RWPE2 (cell line): ENCODE results near the gene DDRGK1.

Experiments used
- ATAC-seq: fragments of 200-7000 bp; cut with Tn5 transposase; 3 replicates; pipeline ENCODE4 v1.9.1; 2021; ENCODE audit warnings: low read depth
- DNase-seq: peaks from one replicate; pipeline ENCODE4 v3.0.0-alpha.2; 2020; ENCODE audit warnings: low spot score
- H3K27ac ChIP-seq: fragments of 450-650 bp; 2 replicates; pipeline ENCODE4 v1.5.1; 2017; ENCODE audit warnings: mild to moderate bottlenecking; ENCODE audit not compliant: poor library complexity, severe bottlenecking
- H3K27me3 ChIP-seq: fragments of 250-450 bp; sonication (Bioruptor Pico); 2 replicates; pipeline ENCODE4 v1.5.1; 2021; ENCODE audit warnings: mild to moderate bottlenecking, moderate library complexity; ENCODE audit not compliant: insufficient read depth, poor library complexity, severe bottlenecking
- H3K36me3 ChIP-seq: fragments of 250-450 bp; sonication (Bioruptor Pico); 2 replicates; pipeline ENCODE4 v1.5.1; 2020; ENCODE audit warnings: low read depth, mild to moderate bottlenecking, moderate library complexity
- H3K4me1 ChIP-seq: fragments of 250-450 bp; sonication (Bioruptor Pico); 2 replicates; pipeline ENCODE4 v1.5.1; 2021; ENCODE audit warnings: mild to moderate bottlenecking, moderate library complexity; ENCODE audit not compliant: insufficient read depth, poor library complexity, severe bottlenecking
- H3K4me3 ChIP-seq: fragments of 250-450 bp; sonication (Bioruptor Pico); 2 replicates; pipeline ENCODE4 v1.5.1; 2021; ENCODE audit warnings: mild to moderate bottlenecking, moderate library complexity; ENCODE audit not compliant: severe bottlenecking
- H3K9me3 ChIP-seq: fragments of 250-450 bp; sonication (Bioruptor Pico); 2 replicates; pipeline ENCODE4 v1.5.1; 2021; ENCODE audit warnings: mild to moderate bottlenecking, moderate library complexity; ENCODE audit not compliant: severe bottlenecking
- TF ChIP-seq, protein P1 (sequence below): fragments of 450-650 bp; IDR thresholded peaks from one replicate; pipeline ENCODE4 v1.5.1; 2017; ENCODE audit warnings: mild to moderate bottlenecking, moderate library complexity; ENCODE audit not compliant: poor library complexity, severe bottlenecking

Gene DDRGK1

DNA sequence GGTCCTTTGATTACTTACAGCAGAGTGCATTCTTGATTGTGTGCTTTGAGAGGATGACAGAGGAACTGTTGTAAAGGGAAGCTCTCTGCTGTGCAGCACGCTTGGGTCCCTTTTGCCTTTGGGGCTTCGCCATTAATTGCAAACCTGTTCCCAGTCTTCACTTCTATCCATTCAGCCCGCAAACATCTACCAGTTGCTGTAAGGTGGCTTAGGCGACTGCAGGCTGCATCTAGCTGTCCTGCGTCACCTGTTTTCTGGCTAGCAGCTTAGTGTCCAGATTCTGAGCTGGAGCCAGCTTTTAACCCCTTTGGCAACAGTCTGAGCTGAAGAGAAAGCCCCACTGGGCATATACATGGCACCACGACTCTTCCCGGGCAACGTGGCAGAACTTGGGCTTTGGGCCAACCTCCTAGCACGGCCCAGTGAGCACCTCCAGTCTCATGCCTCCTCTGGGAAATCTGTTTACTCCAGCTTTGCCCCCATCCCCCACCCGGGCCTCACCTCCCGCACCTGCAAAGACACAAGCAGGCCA is 42.3 kb downstream of the DDRGK1 start:
- DNase-seq, result no peak
- Histone ChIP-seq H3K27me3 (no peaks in the 10 kb centered on the region), H3K9me3 (no peaks in the 10 kb centered on the region), H3K36me3 (no peaks in the 10 kb centered on the region), H3K4me3 (no peak overlapping the region), H3K4me1 (peaks cover 7% of the 10 kb centered on the region), H3K27ac (no peak overlapping the region)
- no peak for ATAC-seq
- TF ChIP-seq, protein P1, sequence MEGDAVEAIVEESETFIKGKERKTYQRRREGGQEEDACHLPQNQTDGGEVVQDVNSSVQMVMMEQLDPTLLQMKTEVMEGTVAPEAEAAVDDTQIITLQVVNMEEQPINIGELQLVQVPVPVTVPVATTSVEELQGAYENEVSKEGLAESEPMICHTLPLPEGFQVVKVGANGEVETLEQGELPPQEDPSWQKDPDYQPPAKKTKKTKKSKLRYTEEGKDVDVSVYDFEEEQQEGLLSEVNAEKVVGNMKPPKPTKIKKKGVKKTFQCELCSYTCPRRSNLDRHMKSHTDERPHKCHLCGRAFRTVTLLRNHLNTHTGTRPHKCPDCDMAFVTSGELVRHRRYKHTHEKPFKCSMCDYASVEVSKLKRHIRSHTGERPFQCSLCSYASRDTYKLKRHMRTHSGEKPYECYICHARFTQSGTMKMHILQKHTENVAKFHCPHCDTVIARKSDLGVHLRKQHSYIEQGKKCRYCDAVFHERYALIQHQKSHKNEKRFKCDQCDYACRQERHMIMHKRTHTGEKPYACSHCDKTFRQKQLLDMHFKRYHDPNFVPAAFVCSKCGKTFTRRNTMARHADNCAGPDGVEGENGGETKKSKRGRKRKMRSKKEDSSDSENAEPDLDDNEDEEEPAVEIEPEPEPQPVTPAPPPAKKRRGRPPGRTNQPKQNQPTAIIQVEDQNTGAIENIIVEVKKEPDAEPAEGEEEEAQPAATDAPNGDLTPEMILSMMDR, result no peak

DNA sequence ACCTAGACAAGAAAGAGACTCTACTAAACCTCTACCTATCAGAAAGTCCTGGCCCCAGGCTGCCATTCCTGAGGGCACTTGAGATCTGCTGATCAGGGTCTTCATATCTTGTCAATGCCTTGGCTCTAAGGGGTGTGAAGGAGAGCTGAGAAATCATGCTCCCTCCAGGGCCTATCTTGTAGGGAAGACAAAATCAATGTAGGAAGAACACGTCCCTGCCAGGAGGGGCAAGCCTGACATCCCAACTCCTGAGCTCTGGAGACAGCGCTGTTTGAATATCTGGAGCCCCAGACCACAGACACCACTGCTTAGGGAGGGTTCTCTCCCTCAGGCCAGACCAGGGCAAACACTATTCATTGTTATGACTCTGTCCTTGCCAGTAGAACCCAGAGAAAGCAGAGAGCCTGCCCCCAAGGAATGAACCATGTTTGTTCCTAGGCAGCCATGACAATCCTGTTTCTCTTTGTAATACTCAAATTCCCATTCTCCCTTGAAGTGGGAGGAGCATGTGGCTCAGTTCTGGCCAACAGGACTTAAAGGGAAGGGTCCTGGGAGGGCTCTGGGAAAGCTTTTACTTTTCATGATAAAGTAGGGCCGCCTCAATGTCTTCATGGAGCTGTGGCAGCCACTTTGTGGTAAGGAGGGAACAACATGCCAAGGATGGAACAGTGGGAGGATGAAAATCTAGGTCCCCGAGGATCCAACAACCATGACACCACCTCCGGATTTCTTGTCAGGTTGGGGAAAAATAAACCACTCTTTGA is 43.0 kb downstream of the DDRGK1 start:
- TF ChIP-seq, protein P1, result no peak
- Histone ChIP-seq H3K27me3 (no peaks in the 10 kb centered on the region), H3K9me3 (no peaks in the 10 kb centered on the region), H3K4me1 (peaks cover 7% of the 10 kb centered on the region), H3K4me3 (no peak overlapping the region), H3K27ac (no peak overlapping the region), H3K36me3 (no peaks in the 10 kb centered on the region)
- DNase-seq, result no peak
- no peak for ATAC-seq

DNA sequence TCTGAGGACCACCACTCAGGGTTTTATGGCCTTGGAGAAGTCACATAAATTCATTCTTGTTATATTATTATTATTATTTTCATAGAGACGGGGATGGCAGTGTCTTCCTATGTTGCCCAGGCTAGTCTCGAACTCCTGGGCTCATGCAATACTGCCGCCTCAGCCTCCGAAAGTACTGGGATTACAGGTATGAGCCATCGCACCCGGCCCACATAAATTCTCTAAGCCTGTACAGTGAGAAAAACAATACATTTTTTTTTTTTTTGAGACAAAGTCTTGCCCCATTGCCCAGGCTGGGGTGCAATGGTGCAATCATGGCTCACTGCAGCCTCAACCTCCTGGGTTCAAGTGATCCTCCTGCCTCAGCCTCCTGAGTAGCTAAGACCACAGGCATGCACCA is 44.1 kb downstream of the DDRGK1 start:
- TF ChIP-seq, protein P1, result no peak
- Histone ChIP-seq H3K27me3 (no peaks in the 10 kb centered on the region), H3K4me3 (peak overlapping the region; percentile 62), H3K4me1 (peaks cover 7% of the 10 kb centered on the region), H3K27ac (peak overlapping the region; percentile 48), H3K9me3 (no peaks in the 10 kb centered on the region), H3K36me3 (peaks cover 4% of the 10 kb centered on the region)
- no peak for ATAC-seq
- DNase-seq, result no peak

DNA sequence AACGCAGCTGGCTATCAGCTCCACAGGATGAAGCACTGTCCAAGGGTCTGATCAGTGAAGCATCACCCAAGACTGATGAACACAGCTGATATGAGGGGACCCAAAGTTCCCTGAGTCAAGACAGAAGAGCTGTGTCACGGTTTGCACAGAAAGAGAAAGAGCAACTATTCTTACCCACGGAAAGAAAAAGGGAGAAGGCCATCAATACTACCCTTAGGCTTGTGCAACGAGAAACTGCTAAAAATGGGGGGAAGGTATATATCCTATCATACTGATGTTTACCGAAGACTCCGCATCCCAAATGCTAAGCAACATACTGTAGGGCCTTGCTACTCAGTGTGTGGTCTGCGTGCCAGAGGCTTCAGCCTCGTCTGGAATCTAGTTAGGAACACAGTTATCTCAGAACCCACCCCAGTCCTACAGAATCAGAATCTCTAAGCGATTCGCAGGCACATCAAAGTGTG is 45.5 kb downstream of the DDRGK1 start:
- ATAC-seq (peak; percentile 27), DNase-seq (no peak)
- H3K27ac ChIP-seq, result peak overlapping the region; percentile 48
- no peaks in the 10 kb centered on the region for H3K27me3 ChIP-seq
- no peaks in the 10 kb centered on the region for H3K9me3 ChIP-seq
- H3K36me3 ChIP-seq, result peaks cover 12% of the 10 kb centered on the region
- H3K4me3 ChIP-seq, result peak overlapping the region; percentile 62
- TF ChIP-seq, protein P1, result no peak
- H3K4me1 ChIP-seq, result peaks cover 7% of the 10 kb centered on the region

DNA sequence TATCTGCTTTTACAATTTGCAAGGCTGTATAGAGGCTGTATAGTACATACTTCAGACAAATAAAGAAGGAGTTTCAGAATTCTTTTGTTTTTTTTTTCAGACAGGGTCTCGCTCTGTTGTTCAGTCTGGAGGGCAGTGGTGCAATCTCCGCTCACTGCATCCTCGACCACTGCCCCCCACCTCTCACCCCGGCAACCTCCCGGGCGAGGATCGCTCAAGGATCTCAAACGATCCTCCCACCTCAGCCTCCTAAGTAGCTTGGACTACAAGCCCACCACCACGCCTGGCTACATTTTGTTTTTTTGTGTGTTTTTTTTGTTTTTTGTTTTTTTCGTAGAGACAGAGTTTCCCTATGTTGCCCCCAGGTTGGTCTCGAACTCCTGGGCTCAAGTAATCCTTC is 46.7 kb downstream of the DDRGK1 start:
- H3K27ac ChIP-seq, result no peak overlapping the region
- peaks cover 7% of the 10 kb centered on the region for H3K4me1 ChIP-seq
- ATAC-seq, result no peak
- DNase-seq, result no peak
- H3K4me3 ChIP-seq, result no peak overlapping the region
- H3K27me3 ChIP-seq, result no peaks in the 10 kb centered on the region
- H3K36me3 ChIP-seq, result peaks cover 12% of the 10 kb centered on the region
- TF ChIP-seq, protein P1, result no peak
- no peaks in the 10 kb centered on the region for H3K9me3 ChIP-seq
